Kidney (tissue), 14 donors: Measurements from ENCODE around the gene RBM15B. TPM values are rescaled to one million over a fixed set of nuclear protein-coding genes. Genes with fewer than 3 reads are reported as not detected.

Experiments used
- DNase-seq, 5 donors: peaks; one replicate each; pipeline ENCODE4 v3.0.0-alpha.2; 2013 to 2020
- FAIRE-seq: peaks from 2 replicates; lab custom pipeline; 2012; peaks lifted over from hg19 to GRCh38; lab: Jason Lieb, UNC
- H3K27ac ChIP-seq, 2 donors: one replicate each; pipeline ENCODE4 v1.7.0; 2013; ENCODE audit warnings: low read depth in 2 of 2, low read length in 2 of 2, inconsistent platforms in 1 of 2
- H3K27me3 ChIP-seq: one replicate; pipeline ENCODE4 v1.7.1; 2013; ENCODE audit warnings: low read length, inconsistent platforms; ENCODE audit not compliant: control insufficient read depth, insufficient read depth
- H3K36me3 ChIP-seq, 3 donors: one replicate each; pipeline versions ENCODE4 v1.7.0 to v1.7.1; 2013; ENCODE audit warnings: low read length in 3 of 3, control low read depth in 1 of 3, inconsistent platforms in 1 of 3; ENCODE audit not compliant: insufficient read depth in 3 of 3, control insufficient read depth in 2 of 3
- H3K4me1 ChIP-seq, 3 donors: one replicate each; pipeline versions ENCODE4 v1.7.0 to v1.7.1; 2013; ENCODE audit warnings: low read length in 3 of 3, inconsistent platforms in 1 of 3, low read depth in 1 of 3; ENCODE audit not compliant: control insufficient read depth in 2 of 3, insufficient read depth in 2 of 3
- H3K4me3 ChIP-seq, 3 donors: one replicate each; pipeline versions ENCODE4 v1.7.0 to v1.8.1; 2013; ENCODE audit warnings: low read length in 3 of 3, control low read depth in 1 of 3, inconsistent platforms in 1 of 3
- H3K9ac ChIP-seq, 3 donors: one replicate each; pipeline versions ENCODE4 v1.7.0 to v1.7.1; 2013; ENCODE audit warnings: low read length in 3 of 3, control low read depth in 1 of 3, inconsistent platforms in 1 of 3
- H3K9me3 ChIP-seq, 3 donors: one replicate each; pipeline versions ENCODE4 v1.7.0 to v1.7.1; 2013; ENCODE audit warnings: low read length in 3 of 3, control low read depth in 1 of 3, inconsistent platforms in 1 of 3; ENCODE audit not compliant: control insufficient read depth in 2 of 3, insufficient read depth in 1 of 3
- CTCF ChIP-seq: IDR thresholded peaks from 3 replicates; pipeline ENCODE4 v1.5.1; 2012; ENCODE audit warnings: mild to moderate bottlenecking, moderate library complexity, borderline replicate concordance; ENCODE audit not compliant: insufficient read depth; ENCODE audit errors: extremely low read depth
- intact Hi-C: fragments of 100-400 bp; cut with DNase I; formaldehyde crosslinking; loops from one replicate; pipeline ENCODE4 v1.11.1; 2022
- polyA plus RNA-seq: library from polyadenylated mRNA; stranded (reverse); fragments of 350-450 nt; fragmentation: Illumina TruSeq; extraction: RNeasy Lipid Tissue Mini Kit (QIAGEN cat#74804); gene quantifications from one replicate; pipeline ENCODE4 v1.2.3, GENCODE V29; 2014; ENCODE audit warnings: low read depth, low replicate concordance; ENCODE audit not compliant: insufficient read depth
- total RNA-seq: library from RNA; stranded (reverse); fragmentation: NEBNext Ultra II Directional; extraction: Animal tissue kit (Norgen Biotek cat#: 25700); gene quantifications from one replicate; pipeline ENCODE4 v1.2.1, GENCODE V29; 2021
- donor health status: control.
- donor health status: control.
- donor health status: control.
- donor health status: control.
- donor health status: control.
- donor health status: DM: yes; HTN: yes; CAD: no.
- donor health status: Normal renal cell carcinoma (clear cell type).

RBM15B gene
- total and polyA plus RNA-seq, 2 donors from 2014 or later: 9.8 to 28.0 TPM

- DNase-seq (peak in 1 of 5 donors; percentile 32), FAIRE-seq (no peak)
- no peaks in the 10 kb centered on the region for H3K9me3 ChIP-seq
- H3K9ac ChIP-seq: no peak overlapping the region
- intact Hi-C loops: no loop called here
- TF ChIP-seq CTCF: no peak
- H3K4me3 ChIP-seq: no peak overlapping the region
- H3K36me3 ChIP-seq: no peaks in the 10 kb centered on the region
- H3K27me3 ChIP-seq: no peaks in the 10 kb centered on the region
- H3K4me1 ChIP-seq: peaks cover 3 to 15% (median 11%) of the 10 kb centered on the region in 3 donors
- no peak overlapping the region for H3K27ac ChIP-seq
These were observed 9.8 kb upstream of the RBM15B start for GRCh38 chr3:51381333-51381705.

GRCh38 chr3:51382076-51382745 is 8.9 kb upstream of the RBM15B start:
- FAIRE-seq: no peak
- no peak overlapping the region for H3K4me3 ChIP-seq
- H3K36me3 ChIP-seq: no peaks in the 10 kb centered on the region
- H3K9ac ChIP-seq: no peak overlapping the region
- no peak for TF ChIP-seq CTCF
- no peaks in the 10 kb centered on the region for H3K27me3 ChIP-seq
- H3K9me3 ChIP-seq: no peaks in the 10 kb centered on the region
- H3K27ac ChIP-seq: no peak overlapping the region
- intact Hi-C loops: no loop called here
- no peak for DNase-seq
- H3K4me1 ChIP-seq: peaks cover 7 to 18% (median 15%) of the 10 kb centered on the region in 3 donors

- intact Hi-C loops: no loop called here
- H3K9ac ChIP-seq: peak overlapping the region in 1 of 3 donors; percentile 96
- H3K4me3 ChIP-seq: no peak overlapping the region
- H3K27ac ChIP-seq: no peak overlapping the region
- TF ChIP-seq CTCF: no peak
- H3K27me3 ChIP-seq: no peaks in the 10 kb centered on the region
- peaks cover 7 to 21% (median 18%) of the 10 kb centered on the region in 3 donors for H3K4me1 ChIP-seq
- FAIRE-seq: no peak
- H3K36me3 ChIP-seq: peaks cover 0 to 6% (median under 1%) of the 10 kb centered on the region in 3 donors
- DNase-seq: no peak
- H3K9me3 ChIP-seq: no peaks in the 10 kb centered on the region
These were observed 8.0 kb upstream of the RBM15B start for GRCh38 chr3:51382947-51383578.
